Measurements from ENCODE around the gene AIMP1.
"Not testable (repeated sequence)": the region's sequence is repeated elsewhere in the genome, so short reads cannot be mapped to it uniquely, and the experiment has no call there.

Gene AIMP1

DNA sequence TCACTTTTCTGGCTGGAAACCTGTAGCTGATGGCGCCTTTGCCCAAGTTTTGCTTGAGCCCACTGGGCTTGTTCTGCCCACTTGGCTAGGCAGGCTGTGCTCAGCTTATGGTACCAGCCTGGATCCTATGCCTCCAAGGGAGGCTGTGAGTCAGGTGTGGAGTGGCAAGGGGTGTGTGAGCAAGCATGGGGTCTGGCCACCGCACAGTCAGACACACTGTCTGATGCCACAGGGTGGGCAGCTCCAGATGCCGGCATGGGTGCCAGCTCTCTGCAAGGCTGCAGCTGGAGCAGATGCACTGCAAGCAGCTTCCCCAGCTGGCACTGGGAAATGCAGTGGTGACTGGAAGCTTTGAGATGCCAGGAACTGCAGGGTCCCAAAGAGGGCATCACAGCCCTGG, 68.5 kb downstream of the AIMP1 start:
- Histone ChIP-seq H3K27ac (ENCODE audit: low read length) (no peak overlapping the region), H3K9me3 (ENCODE audit: insufficient read depth, low read depth, low read length) (no peaks in the 10 kb centered on the region), H3K36me3 (ENCODE audit: insufficient read depth, low read depth, low read length) (no peaks in the 10 kb centered on the region), H3K4me1 (ENCODE audit: insufficient read depth, low read length) (no peaks in the 10 kb centered on the region), H3K27me3 (ENCODE audit: insufficient read depth, low read length) (no peaks in the 10 kb centered on the region), H3K4me3 (ENCODE audit: low read length) (no peak overlapping the region), H3K9ac (ENCODE audit: low read depth, low read length) (no peak overlapping the region)

DNA sequence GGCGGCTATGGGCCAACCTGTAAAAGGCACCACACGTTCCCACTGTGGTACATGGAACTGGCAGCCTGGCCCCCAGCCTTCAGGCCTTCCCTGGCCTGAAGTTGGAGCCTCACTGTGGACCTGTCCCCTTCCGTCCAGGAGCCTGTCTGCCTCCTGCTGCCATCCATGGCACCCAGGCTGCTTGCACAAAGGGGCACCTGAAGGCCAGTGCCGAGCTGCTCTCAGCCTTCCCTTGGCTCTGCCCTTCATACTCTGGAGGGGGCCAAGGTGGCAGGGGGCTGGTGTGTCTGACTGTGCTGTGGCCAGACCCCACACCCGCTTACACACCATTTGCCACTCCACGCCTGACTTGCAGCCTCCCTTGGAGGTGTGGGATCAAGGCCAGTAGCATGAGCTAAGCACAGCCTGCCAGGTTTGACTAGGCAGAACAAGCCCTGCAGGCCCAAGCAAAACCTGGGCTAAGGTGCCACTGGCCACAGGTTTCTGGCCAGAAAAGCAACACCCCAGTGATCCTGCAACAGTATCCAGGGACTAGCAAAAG, 69.6 kb downstream of the AIMP1 start:
- no peaks in the 10 kb centered on the region for H3K27me3 ChIP-seq (ENCODE audit: insufficient read depth, low read length)
- H3K27ac ChIP-seq (ENCODE audit: low read length) = no peak overlapping the region
- no peak overlapping the region for H3K9ac ChIP-seq (ENCODE audit: low read depth, low read length)
- H3K9me3 ChIP-seq (ENCODE audit: insufficient read depth, low read depth, low read length) = no peaks in the 10 kb centered on the region
- no peak overlapping the region for H3K4me3 ChIP-seq (ENCODE audit: low read length)
- H3K36me3 ChIP-seq (ENCODE audit: insufficient read depth, low read depth, low read length) = no peaks in the 10 kb centered on the region
- H3K4me1 ChIP-seq (ENCODE audit: insufficient read depth, low read length) = no peaks in the 10 kb centered on the region

DNA sequence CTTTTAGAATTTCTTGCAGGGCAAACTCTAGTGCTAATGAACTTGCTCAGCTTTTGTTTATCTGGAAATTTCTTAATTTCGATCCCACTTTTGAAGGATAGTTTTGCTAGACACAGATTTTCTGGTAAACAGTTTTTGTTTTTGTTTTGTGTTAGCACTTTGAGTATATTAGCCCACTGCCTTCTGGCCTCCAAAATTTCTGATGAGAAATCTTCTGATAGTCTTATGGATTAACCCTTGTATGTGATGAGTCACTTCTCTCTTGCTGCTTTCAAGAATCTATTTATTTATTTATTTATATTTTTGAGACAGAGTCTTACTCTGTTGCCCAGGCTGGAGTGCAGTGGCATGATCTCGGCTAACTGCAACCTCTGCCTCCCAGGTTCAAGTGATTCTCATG, 79.2 kb downstream of the AIMP1 start:
- H3K36me3 ChIP-seq (ENCODE audit: insufficient read depth, low read depth, low read length) = no peaks in the 10 kb centered on the region
- no peaks in the 10 kb centered on the region for H3K27me3 ChIP-seq (ENCODE audit: insufficient read depth, low read length)
- H3K4me3 ChIP-seq (ENCODE audit: low read length) = no peak overlapping the region
- no peak overlapping the region for H3K9ac ChIP-seq (ENCODE audit: low read depth, low read length)
- no peak overlapping the region for H3K27ac ChIP-seq (ENCODE audit: low read length)
- no peaks in the 10 kb centered on the region for H3K4me1 ChIP-seq (ENCODE audit: insufficient read depth, low read length)
- H3K9me3 ChIP-seq (ENCODE audit: insufficient read depth, low read depth, low read length) = peaks cover 8% of the 10 kb centered on the region

DNA sequence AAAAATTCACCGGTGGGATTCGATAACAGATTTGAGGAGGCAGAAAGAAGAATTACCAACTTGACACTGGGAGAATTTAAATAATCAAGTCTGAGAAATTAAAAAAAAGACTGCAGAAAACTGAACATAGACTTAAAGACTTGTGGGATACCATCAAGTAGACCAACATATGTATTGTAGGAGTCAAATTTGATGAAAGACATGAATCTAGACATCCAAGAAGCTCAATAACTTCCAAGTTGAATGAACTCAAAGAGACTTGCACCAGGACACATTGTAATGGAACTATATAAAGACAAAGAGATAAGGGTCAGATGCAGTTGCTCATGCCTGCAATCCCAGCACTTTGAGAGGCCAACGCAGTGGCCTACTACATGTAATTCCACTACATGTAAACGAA, 82.5 kb downstream of the AIMP1 start:
- not testable (repeated sequence) for H3K36me3 ChIP-seq (ENCODE audit: insufficient read depth, low read depth, low read length); H3K27me3 ChIP-seq (ENCODE audit: insufficient read depth, low read length); H3K27ac ChIP-seq (ENCODE audit: low read length); H3K4me1 ChIP-seq (ENCODE audit: insufficient read depth, low read length); H3K9ac ChIP-seq (ENCODE audit: low read depth, low read length); H3K9me3 ChIP-seq (ENCODE audit: insufficient read depth, low read depth, low read length); H3K4me3 ChIP-seq (ENCODE audit: low read length)

Data from iPS-20b (cell line).